ENCODE data around the gene SLC22A23.

Gene SLC22A23

GRCh38 chr6:3444276-3445088 lies 12.4 kb downstream of the SLC22A23 start:
- no peak for DNase-seq (ENCODE audit: low spot score)

- DNase-seq (ENCODE audit: low spot score) = no peak
These were observed 13.7 kb downstream of the SLC22A23 start for GRCh38 chr6:3443221-3443515.

GRCh38 chr6:3442431-3443220 lies 14.2 kb downstream of the SLC22A23 start:
- DNase-seq (ENCODE audit: low spot score) = peak; percentile 57

DNA sequence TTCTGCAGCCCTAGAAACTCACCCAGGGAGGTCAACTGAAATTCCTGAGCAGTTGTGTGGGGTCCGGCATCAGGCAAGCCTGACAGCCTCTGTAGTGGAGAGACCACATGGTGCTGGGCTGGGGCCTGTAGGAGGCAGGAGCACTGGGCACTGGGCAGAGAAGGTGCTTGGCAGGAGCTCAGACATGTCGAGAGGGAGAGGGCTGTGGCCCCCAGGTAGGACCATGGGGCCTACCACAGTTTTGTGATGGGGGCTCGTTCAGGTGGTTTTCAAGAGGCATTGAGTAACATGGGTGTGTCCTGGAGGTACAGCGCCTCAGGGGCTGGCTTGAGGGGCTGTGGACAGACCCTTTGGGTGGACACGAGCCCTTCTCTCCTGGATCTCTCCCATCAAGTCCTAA lies 15.9 kb downstream of the SLC22A23 start:
- DNase-seq (ENCODE audit: low spot score) = no peak

DNA sequence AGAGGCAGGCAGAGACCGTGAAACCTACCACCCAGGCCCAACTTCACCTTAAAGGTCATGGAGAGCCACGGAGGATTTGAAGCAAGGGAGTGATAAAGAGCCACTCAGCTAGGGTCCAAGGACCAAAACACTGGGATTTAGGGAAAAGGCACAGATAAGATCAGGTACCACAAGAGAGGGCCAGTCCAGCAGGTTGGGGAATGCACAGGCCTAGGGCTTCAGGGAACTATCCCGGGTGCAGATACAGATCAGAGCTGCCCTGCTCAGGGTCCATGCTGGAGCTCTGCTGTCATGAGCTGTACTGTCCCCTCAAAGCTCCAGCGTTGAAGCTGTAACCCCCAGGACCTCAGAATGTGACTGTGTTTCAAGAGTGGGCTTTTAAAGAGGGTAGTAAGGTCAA lies 16.9 kb downstream of the SLC22A23 start:
- no peak for DNase-seq (ENCODE audit: low spot score)

GRCh38 chr6:3438190-3439167 lies 18.4 kb downstream of the SLC22A23 start:
- no peak for DNase-seq (ENCODE audit: low spot score)

DNA sequence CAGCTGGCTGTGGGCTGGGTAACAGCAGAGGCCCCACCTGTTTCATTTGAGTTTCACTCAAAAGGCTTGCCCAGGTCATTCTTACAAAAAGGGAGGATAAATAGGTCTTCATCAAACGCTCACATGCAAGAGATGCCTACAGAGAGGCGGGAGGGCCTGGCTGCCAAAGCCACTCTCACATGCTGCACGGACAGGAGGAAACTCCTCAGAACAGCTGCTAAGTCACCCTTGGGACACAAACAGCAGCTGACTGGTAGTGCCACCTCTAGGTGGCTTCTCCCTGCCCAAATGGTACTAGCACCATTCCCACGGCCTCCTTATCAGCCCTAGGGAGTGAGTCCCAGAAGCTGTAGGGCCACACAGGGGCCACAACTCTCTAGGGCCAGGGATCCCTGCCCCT lies 23.8 kb downstream of the SLC22A23 start:
- DNase-seq (ENCODE audit: low spot score) = no peak

- no peak for DNase-seq (ENCODE audit: low spot score)
These were observed 24.4 kb downstream of the SLC22A23 start for GRCh38 chr6:3432416-3432815.

DNA sequence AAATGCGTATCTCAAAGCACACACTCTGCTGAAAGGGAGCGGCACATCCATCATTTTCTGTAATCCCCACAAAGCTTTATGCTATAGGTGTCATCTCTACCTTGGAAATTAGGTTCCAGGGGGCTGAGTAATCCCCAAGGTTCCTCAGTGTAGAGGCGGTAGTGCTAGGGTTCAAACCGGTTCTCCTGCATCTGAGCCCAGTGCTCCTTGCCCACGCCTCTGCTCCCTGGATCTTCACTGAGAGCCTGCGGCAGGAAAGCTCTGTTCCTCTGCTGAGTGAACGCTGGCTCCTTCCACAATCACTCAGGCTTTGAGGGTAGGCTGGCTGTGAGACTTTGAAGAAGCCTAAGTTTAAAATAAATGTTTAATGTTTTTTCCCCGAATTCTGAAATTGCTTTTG lies 24.9 kb downstream of the SLC22A23 start:
- no peak for DNase-seq (ENCODE audit: low spot score)

DNA sequence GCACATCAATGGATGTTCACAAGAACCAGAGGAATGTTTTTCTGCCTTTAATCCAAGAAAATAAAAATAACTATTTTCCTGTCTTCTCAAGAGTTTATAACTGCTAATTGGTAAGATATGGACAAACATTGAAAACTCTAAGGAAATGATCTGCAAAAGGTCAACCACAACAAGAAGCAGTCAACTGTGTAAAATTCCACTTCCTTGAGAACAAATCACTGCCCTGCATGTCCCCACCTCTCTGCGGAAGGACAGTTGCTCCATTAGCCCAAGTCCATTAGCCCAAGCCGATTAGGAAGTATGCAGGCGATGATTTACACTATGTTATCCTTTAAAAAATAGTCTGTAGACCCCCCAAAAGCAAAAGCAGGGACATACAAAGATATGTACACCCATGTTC lies 27.6 kb downstream of the SLC22A23 start:
- no peak for DNase-seq (ENCODE audit: low spot score)

DNA sequence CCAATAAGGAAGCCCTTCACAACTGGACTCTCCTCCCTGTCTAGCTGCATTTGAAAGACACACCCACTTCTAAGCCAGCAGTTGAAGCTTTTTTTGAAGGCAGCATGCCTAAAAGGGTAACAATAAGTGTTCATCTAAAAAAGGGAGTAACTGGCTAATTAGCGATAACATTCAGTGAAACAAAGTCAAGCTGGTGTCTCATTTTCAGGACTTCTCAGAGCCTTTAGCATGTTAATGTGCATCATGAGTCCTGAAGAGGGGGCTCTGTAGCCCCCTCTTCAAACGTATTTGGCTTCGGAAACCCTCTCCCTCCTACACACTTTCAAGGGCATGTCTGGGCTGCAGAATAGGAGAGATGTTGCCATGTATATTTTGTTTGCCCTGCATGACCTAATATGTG lies 28.1 kb downstream of the SLC22A23 start:
- no peak for DNase-seq (ENCODE audit: low spot score)

DNA sequence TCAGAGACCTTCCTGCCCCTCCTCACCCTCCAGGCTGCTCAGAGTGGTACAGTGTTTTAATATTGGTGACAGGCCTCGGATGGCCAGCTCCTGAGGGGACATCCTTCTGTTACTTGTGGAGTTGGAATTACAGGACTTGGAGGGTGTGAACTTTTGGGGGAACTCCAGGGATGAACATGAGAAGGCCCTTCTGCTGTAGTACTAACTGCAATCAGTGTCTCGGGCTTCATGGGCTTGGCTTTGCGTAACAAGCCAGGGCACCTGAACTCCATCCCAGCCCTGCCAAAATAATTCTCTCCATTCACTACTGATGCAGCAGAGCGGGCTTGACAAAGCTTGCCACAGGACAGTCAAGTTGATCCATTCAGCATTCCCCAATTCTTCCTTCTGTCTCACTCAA lies 28.6 kb downstream of the SLC22A23 start:
- DNase-seq (ENCODE audit: low spot score) = no peak

- peak; percentile 79 for DNase-seq (ENCODE audit: low spot score)
These were observed 29.2 kb downstream of the SLC22A23 start for GRCh38 chr6:3427687-3428085.

DNA sequence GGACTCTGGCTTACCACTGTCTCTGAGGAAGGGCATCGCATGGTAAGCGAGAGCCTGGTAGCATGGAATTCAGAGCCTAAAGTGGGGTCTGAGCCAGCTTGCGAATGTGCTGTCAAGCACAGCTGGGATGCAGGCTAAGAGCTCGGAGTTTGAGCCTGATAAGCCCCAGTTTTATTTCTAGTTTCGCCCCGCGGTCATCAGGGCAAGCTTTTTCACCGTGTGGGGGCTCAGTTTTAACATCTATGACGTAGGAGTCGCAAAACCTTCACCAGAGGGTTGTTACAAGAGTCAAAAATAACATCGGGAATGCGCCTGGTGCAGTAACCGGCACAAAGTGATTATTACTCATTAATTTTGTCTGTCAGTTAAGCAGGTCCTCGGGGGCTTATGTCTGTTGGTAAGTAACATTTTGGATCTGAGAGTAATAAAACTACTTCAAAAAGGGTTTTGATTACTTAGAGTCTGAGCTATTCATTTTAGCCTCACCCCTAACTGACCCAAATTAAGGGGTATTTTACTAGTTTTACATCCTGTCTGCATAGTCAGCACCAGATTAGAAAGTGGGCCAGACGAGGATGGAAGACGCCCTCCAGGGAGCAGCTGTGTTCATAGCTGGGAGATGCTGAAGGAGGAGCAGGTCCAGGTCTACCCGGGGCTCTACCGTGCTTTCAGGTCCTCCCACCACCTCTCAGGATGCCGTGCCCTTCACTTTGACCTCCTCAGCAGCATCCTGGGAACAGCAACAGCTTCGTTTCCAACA lies 29.7 kb downstream of the SLC22A23 start:
- DNase-seq (ENCODE audit: low spot score) = no peak

DNA sequence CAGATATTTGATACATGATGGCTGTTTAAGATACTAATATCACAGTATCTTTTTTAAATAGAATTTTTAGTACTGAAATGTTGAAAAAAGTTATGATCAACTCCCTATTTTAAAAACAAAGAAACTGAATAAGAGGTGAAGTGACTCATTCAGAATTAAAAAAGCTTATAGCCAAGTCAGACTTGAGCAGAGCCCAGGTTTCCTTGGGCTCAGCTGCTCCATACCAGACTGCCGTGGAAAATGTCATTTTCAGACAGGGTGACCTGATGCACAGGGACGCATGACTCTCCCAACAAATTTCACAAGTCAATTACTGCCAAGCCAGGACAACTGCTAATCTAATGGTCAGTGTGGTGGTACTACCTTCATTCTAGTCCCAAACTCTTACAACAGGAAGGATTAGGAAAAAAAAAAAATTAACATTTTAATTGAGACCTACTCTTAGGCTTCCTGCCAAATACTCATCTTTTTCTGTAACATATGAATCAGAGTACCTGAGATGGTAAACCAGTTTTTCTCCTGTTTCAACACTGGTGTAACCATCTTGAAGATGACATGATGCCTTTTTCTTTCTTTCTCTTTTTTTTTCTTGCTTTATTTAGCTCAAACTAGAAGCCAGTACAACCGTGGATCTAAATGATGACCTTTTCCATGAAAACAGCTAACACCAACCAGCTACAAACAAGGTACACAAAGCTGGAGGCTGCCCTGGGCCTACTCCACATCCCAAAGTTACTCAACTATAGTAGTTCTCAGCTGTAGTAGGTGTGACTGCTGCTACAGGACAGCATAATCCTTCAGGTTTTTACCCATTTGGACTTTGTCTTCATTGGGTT lies 30.5 kb downstream of the SLC22A23 start:
- DNase-seq (ENCODE audit: low spot score) = no peak

DNA sequence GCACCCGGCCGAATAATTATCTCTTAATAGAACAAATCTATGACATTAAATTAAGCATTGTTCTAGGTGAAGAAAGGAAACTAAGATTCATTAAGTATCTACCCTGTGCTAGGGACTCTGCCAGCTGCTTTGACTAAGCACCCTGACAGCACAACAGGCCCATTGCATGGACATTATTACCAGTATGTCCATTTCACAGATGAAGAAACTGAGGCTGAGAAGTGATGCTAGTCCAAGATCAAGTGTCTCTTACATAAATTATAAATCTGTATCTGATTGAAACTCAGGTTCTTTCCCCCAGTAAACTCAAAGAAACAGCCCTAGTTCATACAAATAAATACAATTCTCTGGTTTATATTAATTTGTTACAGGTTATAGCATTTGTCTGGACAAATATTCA lies 31.3 kb downstream of the SLC22A23 start:
- no peak for DNase-seq (ENCODE audit: low spot score)

DNA sequence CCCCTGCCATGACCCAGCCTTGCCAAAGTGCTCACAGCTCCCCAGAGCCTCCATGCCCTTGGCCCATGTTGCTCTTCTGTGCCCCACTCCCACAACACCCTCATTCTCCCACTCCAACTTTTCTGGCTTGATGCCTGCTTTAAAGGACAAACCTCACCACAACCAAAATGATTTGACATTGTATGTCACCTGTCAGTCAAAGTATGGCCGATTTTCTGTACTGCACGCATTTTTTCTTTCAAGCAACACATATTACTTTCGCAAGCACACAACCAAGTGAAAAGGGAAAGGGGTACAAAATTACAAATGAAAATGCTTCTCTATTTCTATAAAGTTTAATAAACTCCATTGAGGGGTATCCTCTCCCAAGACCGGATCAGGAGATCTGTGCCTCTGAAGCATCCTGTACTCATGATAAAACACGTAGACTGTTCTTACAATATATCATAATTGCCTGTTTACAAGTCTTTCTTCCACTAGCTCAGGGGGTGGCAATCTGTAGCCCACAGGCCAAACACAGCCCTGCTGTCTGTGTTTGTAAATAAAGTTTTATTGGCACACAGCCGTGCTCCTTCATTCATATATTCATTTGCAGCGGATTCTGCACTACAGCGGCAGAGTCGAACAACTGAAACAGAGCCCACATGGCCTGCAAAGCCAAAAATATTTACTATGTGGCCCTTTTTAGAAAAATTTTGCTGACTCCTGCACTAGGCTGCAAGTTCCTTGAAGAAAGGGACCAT lies 32.5 kb downstream of the SLC22A23 start:
- DNase-seq (ENCODE audit: low spot score) = no peak

DNA sequence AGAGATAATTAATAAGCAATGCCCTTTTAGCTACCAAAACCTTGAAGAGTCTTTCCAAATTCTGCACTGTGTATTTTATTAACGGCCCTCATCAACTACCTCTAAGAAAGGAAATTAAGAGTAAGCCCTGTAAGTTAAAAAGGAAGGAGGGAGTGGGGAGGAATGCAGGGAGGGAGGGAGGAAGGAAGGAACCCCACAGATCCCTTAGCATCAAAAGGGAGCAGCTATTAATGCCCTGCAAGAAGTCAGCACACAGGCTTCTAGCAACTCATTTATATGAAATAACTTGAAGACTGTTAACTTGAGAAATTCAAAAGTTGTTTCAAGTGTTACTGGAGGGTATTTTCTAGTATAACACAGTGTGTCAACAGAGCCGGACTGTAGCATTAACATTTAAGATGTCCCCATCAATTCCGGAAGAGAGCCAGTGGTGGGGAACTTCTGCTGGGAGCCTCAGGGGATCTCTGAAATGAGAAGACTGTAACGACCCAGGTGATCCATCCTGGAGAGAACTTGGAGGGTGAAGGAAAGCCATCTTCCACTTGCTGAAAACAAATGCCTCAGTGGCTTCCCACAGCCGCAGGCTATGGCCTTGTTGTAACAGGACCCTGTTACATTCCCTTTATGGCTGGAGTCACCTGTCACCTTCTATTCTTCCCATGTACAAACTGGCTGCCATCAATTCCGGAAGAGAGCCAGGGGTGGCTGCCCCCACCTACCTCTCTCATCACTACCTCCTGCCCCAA lies 33.2 kb downstream of the SLC22A23 start:
- no peak for DNase-seq (ENCODE audit: low spot score)

- DNase-seq (ENCODE audit: low spot score) = no peak
These were observed 34.3 kb downstream of the SLC22A23 start for GRCh38 chr6:3422435-3423070.
